Body of pancreas (tissue), 4 donors: ENCODE data around the gene RNU7-1. TPM values are rescaled to one million over a fixed set of nuclear protein-coding genes. Genes with fewer than 3 reads are reported as not detected.

Experiments used
- ATAC-seq: fragments of 150-250 bp; one replicate; pipeline ENCODE4 v1.9.1; 2016
- DNase-seq, 4 donors: peaks; one replicate each; pipeline ENCODE4 v3.0.0-alpha.2; 2019
- H3K27ac ChIP-seq, 4 donors: fragments of 200-600 bp; sonication (generic); 1 replicate in 3 of 4; 2 replicates in 1 of 4; pipeline versions ENCODE4 v1.5.1 to v1.6.1; 2016 to 2019; ENCODE audit warnings: mild to moderate bottlenecking in 1 of 4, mixed read lengths in 1 of 4, moderate library complexity in 1 of 4
- H3K27me3 ChIP-seq, 2 donors: fragments of 200-600 bp; sonication (generic); one replicate each; pipeline ENCODE4 v1.6.0; 2016; ENCODE audit warnings: mild to moderate bottlenecking in 1 of 2
- H3K36me3 ChIP-seq, 2 donors: fragments of 200-600 bp; sonication (generic); replicated peaks in 1 of 2; 2 replicates each; pipeline ENCODE4 v1.5.1; 2016; ENCODE audit warnings: low read depth in 2 of 2; ENCODE audit not compliant: insufficient read depth in 1 of 2
- H3K4me1 ChIP-seq: fragments of 200-600 bp; sonication (generic); one replicate; pipeline ENCODE4 v1.6.0; 2016
- H3K4me3 ChIP-seq, 2 donors: fragments of 200-600 bp; sonication (generic); 1 replicate in 1 of 2; 2 replicates in 1 of 2; pipeline ENCODE4 v1.5.1; 2016 to 2019
- H3K9me3 ChIP-seq, 3 donors: fragments of 200-600 bp; sonication (generic); 1 replicate in 2 of 3; 2 replicates in 1 of 3; pipeline ENCODE4 v1.5.1; 2016
- POLR2A ChIP-seq, 3 donors: fragments of 450-650 bp; IDR thresholded peaks; one replicate each; pipeline ENCODE4 v1.6.1; 2016; ENCODE audit warnings: antibody characterized with exemption in 3 of 3, mild to moderate bottlenecking in 2 of 3
- WGBS, 2 donors: methylation state at CpG; one replicate each; pipeline ENCODE4 v1.1.5; 2017; 5-methylcytosine and 5-hydroxymethylcytosine counted together
- intact Hi-C: fragments of 100-400 bp; cut with DNase I; formaldehyde crosslinking; loops from one replicate; pipeline ENCODE4 v1.15.1; 2023
- total RNA-seq, 2 donors: library from RNA; depleted of rRNA; stranded (reverse); fragments of >200 nt; gene quantifications; one replicate each; pipeline ENCODE4 v1.1.0, GENCODE V29; 2016
- TF ChIP-seq, protein P1 (sequence below), 7 experiments: fragments of 450-650 bp in 4 of 7; fragments of 200-600 bp in 3 of 7; sonication (generic) in 3 of 7; IDR thresholded peaks; one replicate each; pipeline ENCODE4 v1.5.1; 2016 to 2019; ENCODE audit warnings: antibody characterized with exemption in 7 of 7

Gene RNU7-1
- total RNA-seq, 2 donors from 2014 or later, result not detected

- WGBS, 2 donors, result 2% methylated on average over 17 to 48 of the region's 48 CpGs
- ATAC-seq (peak; percentile 61), DNase-seq (peak; percentile 93 to 95 (median 94))
- Histone ChIP-seq H3K27me3 (no peaks in the 10 kb centered on the region), H3K4me1 (peaks cover 40% of the 10 kb centered on the region), H3K27ac (peak overlapping the region; percentile 89 to 98 (median 93)), H3K4me3 (peak overlapping the region; percentile 54 to 81), H3K9me3 (no peaks in the 10 kb centered on the region), H3K36me3 (no peaks in the 10 kb centered on the region)
- intact Hi-C loops, result no loop called here
- peak in 1 of 3 donors; percentile 63 for TF ChIP-seq POLR2A (IDR thresholded peaks at IDR 0.05)
- TF ChIP-seq, protein P1, sequence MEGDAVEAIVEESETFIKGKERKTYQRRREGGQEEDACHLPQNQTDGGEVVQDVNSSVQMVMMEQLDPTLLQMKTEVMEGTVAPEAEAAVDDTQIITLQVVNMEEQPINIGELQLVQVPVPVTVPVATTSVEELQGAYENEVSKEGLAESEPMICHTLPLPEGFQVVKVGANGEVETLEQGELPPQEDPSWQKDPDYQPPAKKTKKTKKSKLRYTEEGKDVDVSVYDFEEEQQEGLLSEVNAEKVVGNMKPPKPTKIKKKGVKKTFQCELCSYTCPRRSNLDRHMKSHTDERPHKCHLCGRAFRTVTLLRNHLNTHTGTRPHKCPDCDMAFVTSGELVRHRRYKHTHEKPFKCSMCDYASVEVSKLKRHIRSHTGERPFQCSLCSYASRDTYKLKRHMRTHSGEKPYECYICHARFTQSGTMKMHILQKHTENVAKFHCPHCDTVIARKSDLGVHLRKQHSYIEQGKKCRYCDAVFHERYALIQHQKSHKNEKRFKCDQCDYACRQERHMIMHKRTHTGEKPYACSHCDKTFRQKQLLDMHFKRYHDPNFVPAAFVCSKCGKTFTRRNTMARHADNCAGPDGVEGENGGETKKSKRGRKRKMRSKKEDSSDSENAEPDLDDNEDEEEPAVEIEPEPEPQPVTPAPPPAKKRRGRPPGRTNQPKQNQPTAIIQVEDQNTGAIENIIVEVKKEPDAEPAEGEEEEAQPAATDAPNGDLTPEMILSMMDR (IDR thresholded peaks at IDR 0.05), result peak; percentile 69 to 99 (median 96)
Measured at GRCh38 chr12:6944381-6945186, 968 bp downstream of the RNU7-1 start.

- ATAC-seq (no peak), DNase-seq (no peak)
- TF ChIP-seq, protein P1 (IDR thresholded peaks at IDR 0.05), result no peak
- no peak for TF ChIP-seq POLR2A (IDR thresholded peaks at IDR 0.05)
- Histone ChIP-seq H3K36me3 (no peaks in the 10 kb centered on the region), H3K9me3 (no peaks in the 10 kb centered on the region), H3K4me3 (no peak overlapping the region), H3K4me1 (peaks cover 40% of the 10 kb centered on the region), H3K27me3 (no peaks in the 10 kb centered on the region), H3K27ac (peak overlapping the region; percentile 89 to 98 (median 93))
- intact Hi-C loops, result no loop called here
- 34 to 39% methylated on average over 6 to 11 of the region's 11 CpGs for WGBS, 2 donors
Measured at GRCh38 chr12:6945613-6946012, 2.0 kb downstream of the RNU7-1 start.

DNA sequence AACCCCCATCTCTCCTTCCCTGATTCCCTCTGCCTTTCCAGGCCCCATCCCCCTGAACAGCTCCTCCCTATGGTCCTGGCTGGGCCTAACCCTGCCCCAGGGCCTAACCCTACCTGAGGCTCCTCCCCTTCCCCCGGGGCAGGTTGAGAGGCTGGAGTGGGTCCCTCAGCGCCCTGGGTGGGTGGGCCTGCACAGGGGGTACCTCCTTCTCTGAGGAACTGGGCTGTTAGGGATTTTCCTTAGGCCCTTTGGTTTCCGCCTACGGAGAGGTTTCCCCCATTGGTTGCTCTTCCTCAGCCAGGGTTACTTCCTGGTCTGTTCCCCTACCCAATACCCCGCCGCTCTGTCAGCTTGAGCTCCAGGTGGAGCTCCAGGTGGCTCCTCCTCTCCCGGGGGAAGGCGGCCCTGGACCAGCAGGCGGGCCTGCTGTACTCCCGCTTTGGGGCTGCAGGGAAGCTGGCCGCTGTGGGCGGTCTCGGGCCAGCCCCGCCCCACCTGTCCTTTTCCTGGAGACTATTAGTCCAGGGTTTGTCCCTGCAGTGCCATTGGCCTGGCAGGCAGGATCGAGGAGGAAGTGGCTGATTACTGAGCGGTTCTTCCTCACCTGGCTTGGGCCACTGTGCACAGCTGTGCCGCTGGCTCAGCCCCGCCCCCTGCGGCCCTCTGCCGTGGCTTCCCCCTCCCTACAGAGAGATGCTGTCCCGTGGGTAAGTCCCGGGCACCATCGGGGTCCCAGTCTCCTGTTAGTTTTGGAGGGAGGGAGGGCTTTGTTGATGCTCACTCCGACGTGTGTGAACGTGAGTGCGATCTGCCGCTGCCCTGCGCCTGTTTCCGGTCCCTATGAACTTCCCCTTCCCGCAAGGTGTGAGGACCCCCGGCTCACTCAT, 2.7 kb downstream of the RNU7-1 start:
- 2 to 5% methylated on average over 19 to 32 of the region's 32 CpGs for WGBS, 2 donors
- no peaks in the 10 kb centered on the region for H3K36me3 ChIP-seq
- H3K9me3 ChIP-seq, result no peaks in the 10 kb centered on the region
- H3K27me3 ChIP-seq, result no peaks in the 10 kb centered on the region
- H3K4me3 ChIP-seq, result peak overlapping the region in 1 of 2 donors; percentile 3
- DNase-seq (peak; percentile 98 to 99 (median 99)), ATAC-seq (peak; percentile 82)
- H3K27ac ChIP-seq, result peak overlapping the region; percentile 89 to 98 (median 93)
- H3K4me1 ChIP-seq, result peaks cover 40% of the 10 kb centered on the region
- intact Hi-C loops, result no loop called here
- TF ChIP-seq, protein P1 (IDR thresholded peaks at IDR 0.05), result peak in 3 of 7 experiments; percentile 32 to 55 (median 47)
- TF ChIP-seq POLR2A (IDR thresholded peaks at IDR 0.05), result peak; percentile 78 to 94 (median 93)

DNA sequence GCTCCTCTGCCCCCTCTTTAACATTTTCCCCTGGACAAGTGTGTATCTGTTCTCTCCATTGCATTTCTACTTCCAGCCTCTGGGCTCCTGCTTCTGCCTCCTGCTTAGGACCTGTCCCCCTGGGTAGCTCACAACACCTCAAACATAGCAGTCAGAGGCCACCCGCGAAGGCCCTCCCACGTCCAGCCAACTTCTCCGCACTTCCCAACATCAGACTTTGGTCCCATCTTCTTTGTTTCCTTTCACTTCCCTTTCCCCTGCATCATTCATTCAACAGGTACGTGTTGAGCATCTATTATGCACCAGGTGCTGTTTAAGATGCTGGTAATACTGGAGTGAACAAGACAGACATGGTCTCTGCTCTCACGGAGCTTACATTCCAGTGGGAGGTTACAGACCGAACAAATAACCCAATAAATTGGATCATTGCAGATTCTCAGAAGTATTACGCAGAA, 3.3 kb downstream of the RNU7-1 start:
- no peaks in the 10 kb centered on the region for H3K27me3 ChIP-seq
- H3K27ac ChIP-seq, result peak overlapping the region; percentile 69 to 98 (median 84)
- no peaks in the 10 kb centered on the region for H3K9me3 ChIP-seq
- intact Hi-C loops, result no loop called here
- H3K4me3 ChIP-seq, result peak overlapping the region in 1 of 2 donors; percentile 3
- ATAC-seq (no peak), DNase-seq (no peak)
- TF ChIP-seq POLR2A (IDR thresholded peaks at IDR 0.05), result no peak
- TF ChIP-seq, protein P1 (IDR thresholded peaks at IDR 0.05), result no peak
- WGBS, 2 donors, result 37 to 40% methylated on average over 8 of the region's 8 CpGs
- H3K4me1 ChIP-seq, result peaks cover 40% of the 10 kb centered on the region
- no peaks in the 10 kb centered on the region for H3K36me3 ChIP-seq
